ENCODE data around the gene FOXE1.

FOXE1 gene

GRCh38 chr9:97904725-97905124 lies 51.7 kb downstream of the FOXE1 start:
- peaks cover 14 to 31% of the 10 kb centered on the region in 2 donors for H3K36me3 ChIP-seq (ENCODE audit: control insufficient read depth in 1 of 2, insufficient read depth in 2 of 2, low read length in 2 of 2)
- peaks cover 3 to 8% of the 10 kb centered on the region in 2 donors for H3K4me1 ChIP-seq (ENCODE audit: control insufficient read depth in 1 of 2, insufficient read depth in 2 of 2, low read length in 2 of 2)
- H3K4me3 ChIP-seq (ENCODE audit: low read depth in 1 of 2, low read length in 2 of 2), result no peak overlapping the region
- no peaks in the 10 kb centered on the region for H3K27me3 ChIP-seq (ENCODE audit: control insufficient read depth in 1 of 2, insufficient read depth in 2 of 2, low read length in 2 of 2)
- no peak overlapping the region for H3K9ac ChIP-seq (ENCODE audit: low read depth in 1 of 2, low read length in 2 of 2)
- no peaks in the 10 kb centered on the region for H3K9me3 ChIP-seq (ENCODE audit: control insufficient read depth in 1 of 2, low read length in 2 of 2)
- no peak overlapping the region for H3K27ac ChIP-seq (ENCODE audit: low read depth, low read length)

GRCh38 chr9:97905228-97905627 lies 52.2 kb downstream of the FOXE1 start:
- Histone ChIP-seq H3K27me3 (ENCODE audit: control insufficient read depth in 1 of 2, insufficient read depth in 2 of 2, low read length in 2 of 2) (no peaks in the 10 kb centered on the region), H3K9me3 (ENCODE audit: control insufficient read depth in 1 of 2, low read length in 2 of 2) (no peaks in the 10 kb centered on the region), H3K4me1 (ENCODE audit: control insufficient read depth in 1 of 2, insufficient read depth in 2 of 2, low read length in 2 of 2) (peaks cover 3 to 8% of the 10 kb centered on the region in 2 donors), H3K4me3 (ENCODE audit: low read depth in 1 of 2, low read length in 2 of 2) (no peak overlapping the region), H3K36me3 (ENCODE audit: control insufficient read depth in 1 of 2, insufficient read depth in 2 of 2, low read length in 2 of 2) (peaks cover 17 to 32% of the 10 kb centered on the region in 2 donors), H3K9ac (ENCODE audit: low read depth in 1 of 2, low read length in 2 of 2) (no peak overlapping the region), H3K27ac (ENCODE audit: low read depth, low read length) (no peak overlapping the region)

Data from duodenal mucosa (tissue), 2 donors.